ENCODE results near the gene NLGN4X. TPM values are rescaled to one million over a fixed set of nuclear protein-coding genes. Genes with fewer than 3 reads are reported as not detected.

The NLGN4X gene
- polyA plus RNA-seq, 1 donor from 2014 or later: 18.0 TPM

- Histone ChIP-seq H3K79me2 (replicated peaks; ENCODE audit: insufficient read depth, low read length) (no peaks in the 10 kb centered on the region), H3K27ac (ENCODE audit: low read length) (no peak overlapping the region), H2AFZ (ENCODE audit: low read depth, low read length) (no peak overlapping the region), H3K36me3 (ENCODE audit: insufficient read depth, low read length) (no peaks in the 10 kb centered on the region), H3K4me3 (ENCODE audit: low read length) (no peak overlapping the region), H3K9ac (ENCODE audit: low read length) (no peak overlapping the region), H3K9me3 (ENCODE audit: low read length) (no peaks in the 10 kb centered on the region), H3F3A (ENCODE audit: insufficient read depth, low read length, poor library complexity, severe bottlenecking) (no peaks in the 10 kb centered on the region), H4K20me1 (ENCODE audit: insufficient read depth) (no peaks in the 10 kb centered on the region), H3K9me2 (ENCODE audit: insufficient read depth, low read length) (no peaks in the 10 kb centered on the region), H3K4me2 (ENCODE audit: low read length) (no peak overlapping the region), H3K27me3 (ENCODE audit: insufficient read depth, low read depth, low read length) (no peaks in the 10 kb centered on the region)
- no peak for TF ChIP-seq EP300 (conservative IDR thresholded peaks at IDR 0.05; ENCODE audit: poor library complexity, severe bottlenecking)
- no peak for TF ChIP-seq MXI1 (conservative IDR thresholded peaks at IDR 0.05; ENCODE audit: poor library complexity, severe bottlenecking)
- TF ChIP-seq EZH2 (IDR thresholded peaks at IDR 0.05; ENCODE audit: borderline replicate concordance, insufficient read depth, low read length, poor library complexity, severe bottlenecking): no peak
- no peak for TF ChIP-seq RAD21 (conservative IDR thresholded peaks at IDR 0.05)
- no peak for TF ChIP-seq REST (IDR thresholded peaks at IDR 0.05; ENCODE audit: borderline replicate concordance)
- TF ChIP-seq SMC3 (conservative IDR thresholded peaks at IDR 0.05; ENCODE audit: poor library complexity): no peak
- no peak for TF ChIP-seq CTCF (IDR thresholded peaks at IDR 0.05; ENCODE audit: poor library complexity, severe bottlenecking)
- no peak for TF ChIP-seq TAF1 (IDR thresholded peaks at IDR 0.05; ENCODE audit: low read depth)
- no peak for TF ChIP-seq POLR2AphosphoS5 (IDR thresholded peaks at IDR 0.05)
Measured at GRCh38 chrX:6159468-6159867, 69.2 kb downstream of the NLGN4X start.

DNA sequence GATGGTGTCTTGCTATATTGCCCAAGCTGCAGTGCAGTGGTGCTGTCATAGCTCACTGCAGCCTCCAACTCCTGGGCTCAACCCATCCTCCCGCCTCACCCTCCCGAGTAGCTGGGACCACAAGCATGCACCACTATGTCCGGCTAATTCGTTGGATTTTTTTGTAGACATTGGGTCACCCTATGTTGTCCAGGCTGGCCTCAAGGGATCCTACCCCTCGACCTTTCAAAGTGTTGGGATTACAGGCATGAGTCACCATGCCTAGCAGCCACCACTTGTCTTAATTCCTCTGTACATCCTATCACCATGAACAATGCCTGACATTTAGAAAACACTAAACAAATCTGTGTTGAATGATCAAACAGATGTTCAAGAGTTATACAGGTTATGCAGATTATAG is 76.7 kb downstream of the NLGN4X start:
- Histone ChIP-seq H3K27ac (ENCODE audit: low read length) (no peak overlapping the region), H3F3A (ENCODE audit: insufficient read depth, low read length, poor library complexity, severe bottlenecking) (no peaks in the 10 kb centered on the region), H3K27me3 (ENCODE audit: insufficient read depth, low read depth, low read length) (no peaks in the 10 kb centered on the region), H2AFZ (ENCODE audit: low read depth, low read length) (no peak overlapping the region), H3K36me3 (ENCODE audit: insufficient read depth, low read length) (no peaks in the 10 kb centered on the region), H3K4me3 (ENCODE audit: low read length) (no peak overlapping the region), H3K4me2 (ENCODE audit: low read length) (no peak overlapping the region), H3K9me2 (ENCODE audit: insufficient read depth, low read length) (no peaks in the 10 kb centered on the region), H3K9ac (ENCODE audit: low read length) (no peak overlapping the region), H4K20me1 (ENCODE audit: insufficient read depth) (no peaks in the 10 kb centered on the region), H3K79me2 (replicated peaks; ENCODE audit: insufficient read depth, low read length) (no peaks in the 10 kb centered on the region), H3K9me3 (ENCODE audit: low read length) (no peaks in the 10 kb centered on the region)
- TF ChIP-seq POLR2AphosphoS5 (IDR thresholded peaks at IDR 0.05) (no peak), CTCF (IDR thresholded peaks at IDR 0.05; ENCODE audit: poor library complexity, severe bottlenecking) (no peak), EP300 (conservative IDR thresholded peaks at IDR 0.05; ENCODE audit: poor library complexity, severe bottlenecking) (no peak), TAF1 (IDR thresholded peaks at IDR 0.05; ENCODE audit: low read depth) (no peak), SMC3 (conservative IDR thresholded peaks at IDR 0.05; ENCODE audit: poor library complexity) (no peak), RAD21 (conservative IDR thresholded peaks at IDR 0.05) (no peak), MXI1 (conservative IDR thresholded peaks at IDR 0.05; ENCODE audit: poor library complexity, severe bottlenecking) (no peak), EZH2 (IDR thresholded peaks at IDR 0.05; ENCODE audit: borderline replicate concordance, insufficient read depth, low read length, poor library complexity, severe bottlenecking) (no peak), REST (IDR thresholded peaks at IDR 0.05; ENCODE audit: borderline replicate concordance) (no peak)
